GM23248 (cell line): ENCODE data around the gene CNTN2.

Experiments
- EZH2 ChIP-seq: fragments of 200-600 bp; sonication (generic); IDR thresholded peaks from 2 replicates; pipeline ENCODE4 v1.6.1; 2018; ENCODE audit warnings: antibody characterized with exemption, mild to moderate bottlenecking; ENCODE audit not compliant: insufficient read depth, poor library complexity, severe bottlenecking
- EZH2phosphoT487 ChIP-seq: fragments of 200-600 bp; sonication (generic); IDR thresholded peaks from 2 replicates; pipeline ENCODE4 v1.6.1; 2018; ENCODE audit warnings: antibody characterized with exemption, moderate library complexity, mild to moderate bottlenecking, low read depth; ENCODE audit not compliant: insufficient read depth

GRCh38 chr1:205067031-205067430 lies 24.0 kb downstream of the CNTN2 start:
- TF ChIP-seq EZH2 = no peak
- TF ChIP-seq EZH2phosphoT487 = no peak
